GM12878 (cell line): ENCODE results near the gene SPATA9. TPM values are rescaled to one million over a fixed set of nuclear protein-coding genes. Genes with fewer than 3 reads are reported as not detected.

Source experiments
- ATAC-seq: fragments of 200-7000 bp; cut with Tn5 transposase; 3 replicates; pipeline ENCODE4 v1.9.1; 2020; ENCODE audit warnings: mild to moderate bottlenecking, moderate library complexity
- BruUV-seq: library from RNA; stranded (reverse); fragments of 400-500 nt; replicated peaks from 2 replicates; lab custom pipeline; 2021; lab: Mats Ljungman, UMichigan
- CTCF ChIA-PET: fragments of 300-600 bp; sonication (Branson Sonifier 250); formaldehyde crosslinking; extraction: SDS; loops from one replicate; lab custom pipeline; 2021; ENCODE audit warnings: inconsistent platforms; lab: Yijun Ruan, JAX
- POLR2A ChIA-PET: fragments of 350-600 bp; formaldehyde crosslinking; extraction: SDS; loops from one replicate; lab custom pipeline; 2021; ENCODE audit warnings: inconsistent platforms; lab: Charles Lee
- RAD21 ChIA-PET: fragments of 300-600 bp; sonication (Branson Sonifier 250); formaldehyde crosslinking; loops from one replicate; lab custom pipeline; 2023; ENCODE audit warnings: antibody characterized with exemption; ENCODE audit not compliant: unreplicated experiment; lab: Charles Lee
- SMC1A ChIA-PET: fragments of 300-600 bp; sonication (Branson Sonifier 250); formaldehyde crosslinking; loops from one replicate; lab custom pipeline; 2023; ENCODE audit not compliant: unreplicated experiment, uncharacterized antibody; lab: Charles Lee
- DNase-seq: peaks from one replicate; pipeline ENCODE4 v3.0.0-alpha.2; 2011; ENCODE audit warnings: low read depth, low spot score
- FAIRE-seq: peaks from 3 replicates; lab custom pipeline; 2011; peaks lifted over from hg19 to GRCh38; lab: Jason Lieb, UNC
- H2AFZ ChIP-seq: 2 replicates; pipeline ENCODE4 v1.6.0; 2011; ENCODE audit warnings: low read depth, low read length, control low read depth; ENCODE audit not compliant: control insufficient read depth
- H3K27ac ChIP-seq: 2 replicates; pipeline ENCODE4 v1.5.1; 2011; ENCODE audit warnings: control low read depth; ENCODE audit not compliant: control insufficient read depth, insufficient read depth
- H3K27me3 ChIP-seq, 2 experiments: replicated peaks in 1 of 2; 2 replicates each; pipeline versions ENCODE4 v1.6.0 to v1.6.1; 2011; ENCODE audit warnings: low read length in 1 of 2; ENCODE audit not compliant: control insufficient read depth in 2 of 2, insufficient read depth in 2 of 2
- H3K36me3 ChIP-seq, 2 experiments: 2 replicates each; pipeline ENCODE4 v1.5.1; 2011; ENCODE audit warnings: low read length in 1 of 2; ENCODE audit not compliant: control insufficient read depth in 2 of 2, insufficient read depth in 2 of 2
- H3K4me1 ChIP-seq: 2 replicates; pipeline ENCODE4 v1.6.1; 2011; ENCODE audit warnings: mild to moderate bottlenecking, low read length, moderate library complexity, mixed read lengths; ENCODE audit not compliant: control insufficient read depth, insufficient read depth
- H3K4me2 ChIP-seq: 2 replicates; pipeline ENCODE4 v1.6.0; 2011; ENCODE audit warnings: control low read depth; ENCODE audit not compliant: control insufficient read depth, insufficient read depth
- H3K4me3 ChIP-seq: fragments of 200-600 bp; sonication (generic); 2 replicates; pipeline ENCODE4 v1.5.1; 2016
- H3K79me2 ChIP-seq: 2 replicates; pipeline ENCODE4 v1.6.0; 2011; ENCODE audit warnings: low read length; ENCODE audit not compliant: control insufficient read depth, insufficient read depth
- H3K9ac ChIP-seq: 2 replicates; pipeline ENCODE4 v1.8.0; 2011; ENCODE audit warnings: low read length, control low read depth, mixed read lengths; ENCODE audit not compliant: control insufficient read depth, insufficient read depth
- H3K9me3 ChIP-seq: replicated peaks from 3 replicates; pipeline ENCODE4 v1.5.1; 2011; ENCODE audit warnings: mild to moderate bottlenecking, low read length; ENCODE audit not compliant: control insufficient read depth, insufficient read depth
- H4K20me1 ChIP-seq: 2 replicates; pipeline ENCODE4 v1.6.0; 2011; ENCODE audit not compliant: control insufficient read depth, insufficient read depth
- ATF7 ChIP-seq: fragments of 450-650 bp; IDR thresholded peaks from 2 replicates; pipeline ENCODE4 v1.6.1; 2016; ENCODE audit warnings: low read depth, mild to moderate bottlenecking
- EED ChIP-seq: sonication (generic); IDR thresholded peaks from 2 replicates; pipeline ENCODE4 v1.6.1; 2016; ENCODE audit warnings: antibody characterized with exemption, low read depth
- GATAD2B ChIP-seq: fragments of 450-650 bp; conservative IDR thresholded peaks from 2 replicates; pipeline ENCODE4 v1.6.1; 2017; ENCODE audit warnings: low read depth, mild to moderate bottlenecking, moderate library complexity
- NFXL1 ChIP-seq: fragments of 450-650 bp; IDR thresholded peaks from 2 replicates; pipeline ENCODE4 v1.6.1; 2017; ENCODE audit warnings: antibody characterized with exemption, mild to moderate bottlenecking, borderline replicate concordance
- POLR2AphosphoS5 ChIP-seq: IDR thresholded peaks from 2 replicates; pipeline ENCODE4 v1.6.1; 2011; ENCODE audit warnings: mild to moderate bottlenecking, low read length, inconsistent platforms
- SMAD1 ChIP-seq: fragments of 450-650 bp; IDR thresholded peaks from 2 replicates; pipeline ENCODE4 v1.6.1; 2018; ENCODE audit warnings: mild to moderate bottlenecking, low read depth; ENCODE audit not compliant: partially characterized antibody
- WGBS: methylation state at CpG from one replicate; pipeline ENCODE4 v1.1.6; 2016; ENCODE audit warnings: low lambda C conversion rate; ENCODE audit not compliant: insufficient replicate concordance, insufficient coverage; ENCODE audit errors: missing lambda C conversion rate; 5-methylcytosine and 5-hydroxymethylcytosine counted together
- in situ Hi-C: fragments of 300-500 bp; cut with MboI; formaldehyde crosslinking; loops from 9 replicates; pipeline ENCODE4 v1.14.3; 2018; ENCODE audit warnings: mixed read lengths
- intact Hi-C: fragments of 100-400 bp; cut with micrococcal nuclease; formaldehyde crosslinking; loops from one replicate; pipeline ENCODE4 v1.14.2; 2022; ENCODE audit not compliant: unreplicated experiment
- polyA plus RNA-seq, 11 experiments: library from polyadenylated mRNA; depleted of rRNA in 4 of 11; unstranded in 6 of 11; stranded (reverse) in 5 of 11; fragments of >200 nt; fragmentation: Nextera tagmentation in 4 of 11; fragmentation: Illumina TruSeq in 1 of 11; extraction: Ambion mirVana in 4 of 11; extraction: Trizol in 1 of 11; gene quantifications; 1 replicate in 1 of 11; 2 replicates in 10 of 11; pipeline versions ENCODE4 v1.2.1 to v1.2.3, GENCODE V29; 2011 to 2016; ENCODE audit warnings: inconsistent platforms in 2 of 11, missing spikeins in 2 of 11, low read depth in 1 of 11
- total RNA-seq, 4 experiments: library from RNA; depleted of rRNA in 3 of 4; stranded (reverse); fragments of >200 nt in 3 of 4; fragmentation: Illumina TruSeq in 1 of 4; extraction: Trizol in 1 of 4; gene quantifications; 2 replicates each; pipeline versions ENCODE4 v1.2.1 to v1.2.3, GENCODE V29; 2013 to 2021
- TF ChIP-seq, protein P1 (sequence below): IDR thresholded peaks from 2 replicates; pipeline ENCODE4 v1.6.1; 2012; ENCODE audit warnings: low read length, inconsistent platforms
- TF ChIP-seq, protein P2 (sequence below): fragments of 450-650 bp; IDR thresholded peaks from 2 replicates; pipeline ENCODE4 v1.6.1; 2016; ENCODE audit warnings: mild to moderate bottlenecking

The SPATA9 gene
- total and polyA plus RNA-seq, 10 of the 15 experiments (the other 5 are each of a cell fraction or from before 2014, with no cell fraction given) = 0.11 to 0.49 (median 0.16) TPM; not detected in 1

DNA sequence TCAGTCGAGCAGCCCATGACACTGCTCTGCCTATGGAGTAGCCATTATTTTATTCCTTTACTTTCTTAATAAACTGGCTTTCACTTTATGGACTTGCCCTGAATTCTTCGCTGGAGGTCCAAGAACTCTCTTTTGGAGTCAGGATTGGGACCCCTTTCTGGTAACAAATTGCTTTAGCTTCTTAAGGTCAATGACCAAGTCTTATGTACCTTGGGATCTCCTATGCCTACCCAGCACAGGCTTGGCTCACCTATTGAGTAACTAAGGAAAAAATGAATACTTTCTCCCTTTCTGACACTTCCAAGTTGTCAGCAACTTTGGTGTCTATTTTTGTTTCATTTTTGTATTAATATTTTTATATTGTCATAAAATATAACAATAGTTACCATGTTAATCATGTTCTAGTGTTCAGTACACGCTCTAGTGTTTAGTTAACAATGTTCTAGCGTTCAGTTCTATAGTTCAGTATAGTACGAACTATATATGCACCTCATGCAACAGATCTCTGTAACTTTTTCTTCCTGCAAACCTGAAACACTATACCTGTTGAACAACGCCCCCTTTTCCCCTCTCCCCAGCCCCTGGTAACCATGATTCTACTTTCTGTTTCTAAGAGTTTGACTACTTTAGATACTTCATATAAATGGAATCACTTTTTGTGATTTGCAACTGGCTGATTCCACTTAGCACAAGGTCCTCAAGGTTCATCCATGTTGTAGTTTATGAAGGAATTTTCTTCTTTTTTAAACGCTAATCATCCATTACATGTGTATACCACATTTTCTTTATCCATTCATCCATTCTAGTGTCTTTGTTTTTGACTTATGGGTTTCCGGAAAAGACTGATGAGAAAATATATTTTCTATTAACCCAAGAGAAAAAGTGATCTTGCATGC lies 46.6 kb upstream of the SPATA9 start:
- no peaks in the 10 kb centered on the region for H4K20me1 ChIP-seq
- WGBS = 81% methylated on average over 8 of the region's 8 CpGs
- H3K79me2 ChIP-seq = peaks cover 36% of the 10 kb centered on the region
- intact Hi-C loops = loop anchor here (2.0 to 10.0 kb wide), 6 partner anchors 83 to 645 kb away; partner anchors contain the start of genes ARSK, GLRX, RFESD and SKIC3
- no peak for ATAC-seq
- no peaks in the 10 kb centered on the region for H3K36me3 ChIP-seq
- peaks cover 21% of the 10 kb centered on the region for H3K4me1 ChIP-seq
- SMC1A ChIA-PET = interaction anchor here (0.9 to 1.8 kb wide), 6 partner anchors 25 to 140 kb away, joined by 3 to 13 read pairs (median 4); no protein-coding TSS in a partner anchor
- BruUV-seq = TSS peak; percentile 76
- no peak overlapping the region; the same call in 1 of the 2 replicates for H3K9ac ChIP-seq
- H3K27me3 ChIP-seq = no peaks in the 10 kb centered on the region
- TF ChIP-seq POLR2AphosphoS5 (peak; percentile 78), NFXL1 (no peak), ATF7 (no peak), EED (no peak), SMAD1 (peak; percentile 45), GATAD2B (no peak)
- TF ChIP-seq, protein P1, sequence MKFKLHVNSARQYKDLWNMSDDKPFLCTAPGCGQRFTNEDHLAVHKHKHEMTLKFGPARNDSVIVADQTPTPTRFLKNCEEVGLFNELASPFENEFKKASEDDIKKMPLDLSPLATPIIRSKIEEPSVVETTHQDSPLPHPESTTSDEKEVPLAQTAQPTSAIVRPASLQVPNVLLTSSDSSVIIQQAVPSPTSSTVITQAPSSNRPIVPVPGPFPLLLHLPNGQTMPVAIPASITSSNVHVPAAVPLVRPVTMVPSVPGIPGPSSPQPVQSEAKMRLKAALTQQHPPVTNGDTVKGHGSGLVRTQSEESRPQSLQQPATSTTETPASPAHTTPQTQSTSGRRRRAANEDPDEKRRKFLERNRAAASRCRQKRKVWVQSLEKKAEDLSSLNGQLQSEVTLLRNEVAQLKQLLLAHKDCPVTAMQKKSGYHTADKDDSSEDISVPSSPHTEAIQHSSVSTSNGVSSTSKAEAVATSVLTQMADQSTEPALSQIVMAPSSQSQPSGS = peak; percentile 9; the same call in 1 of the 2 replicates
- TF ChIP-seq, protein P2, sequence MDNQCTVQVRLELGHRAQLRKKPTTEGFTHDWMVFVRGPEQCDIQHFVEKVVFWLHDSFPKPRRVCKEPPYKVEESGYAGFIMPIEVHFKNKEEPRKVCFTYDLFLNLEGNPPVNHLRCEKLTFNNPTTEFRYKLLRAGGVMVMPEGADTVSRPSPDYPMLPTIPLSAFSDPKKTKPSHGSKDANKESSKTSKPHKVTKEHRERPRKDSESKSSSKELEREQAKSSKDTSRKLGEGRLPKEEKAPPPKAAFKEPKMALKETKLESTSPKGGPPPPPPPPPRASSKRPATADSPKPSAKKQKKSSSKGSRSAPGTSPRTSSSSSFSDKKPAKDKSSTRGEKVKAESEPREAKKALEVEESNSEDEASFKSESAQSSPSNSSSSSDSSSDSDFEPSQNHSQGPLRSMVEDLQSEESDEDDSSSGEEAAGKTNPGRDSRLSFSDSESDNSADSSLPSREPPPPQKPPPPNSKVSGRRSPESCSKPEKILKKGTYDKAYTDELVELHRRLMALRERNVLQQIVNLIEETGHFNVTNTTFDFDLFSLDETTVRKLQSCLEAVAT = peak; percentile 89
- no peaks in the 10 kb centered on the region for H3K9me3 ChIP-seq
- no peak for DNase-seq
- RAD21 ChIA-PET = interaction anchor here (2.1 to 4.3 kb wide), 5 partner anchors 11 to 93 kb away, joined by 12 to 21 read pairs (median 16); partner anchors contain the start of gene GLRX
- POLR2A ChIA-PET = interaction anchor here (1.5 to 1.8 kb wide), 3 partner anchors 33 to 94 kb away, joined by 3 to 12 read pairs (median 6); partner anchors contain the start of gene RFESD
- FAIRE-seq = no peak
- in situ Hi-C loops = no loop called here
- H3K4me2 ChIP-seq = peak overlapping the region; percentile 90
- CTCF ChIA-PET = interaction anchor here (1.5 to 5.2 kb wide), 3 partner anchors 65 to 94 kb away, joined by 4 to 22 read pairs (median 6); no protein-coding TSS in a partner anchor
- H3K4me3 ChIP-seq = peak overlapping the region; percentile 78; the same call in 1 of the 2 replicates
- H2AFZ ChIP-seq = peak overlapping the region; percentile 31
- H3K27ac ChIP-seq = peak overlapping the region; percentile 70
